Mesendoderm (in vitro differentiated cells): ENCODE data around the gene GPBAR1.

ENCODE experiments used
- DNase-seq: peaks from one replicate; pipeline ENCODE4 v3.0.0; 2013
- H2AK5ac ChIP-seq: 2 replicates; pipeline ENCODE4 v1.6.1; 2013; ENCODE audit warnings: low read length, inconsistent platforms
- H2BK120ac ChIP-seq: 2 replicates; pipeline ENCODE4 v1.6.1; 2013; ENCODE audit warnings: low read depth, mild to moderate bottlenecking, low read length, moderate library complexity, mixed read lengths
- H2BK15ac ChIP-seq: replicated peaks from 2 replicates; pipeline ENCODE4 v1.6.1; 2013; ENCODE audit warnings: low read depth, mild to moderate bottlenecking, moderate library complexity
- H2BK5ac ChIP-seq: 2 replicates; pipeline ENCODE4 v1.6.1; 2013; ENCODE audit warnings: low read length, inconsistent platforms
- H3K18ac ChIP-seq: 2 replicates; pipeline ENCODE4 v1.6.1; 2013; ENCODE audit warnings: mild to moderate bottlenecking, low read length, mixed read lengths
- H3K23ac ChIP-seq: one replicate; pipeline ENCODE4 v1.6.1; 2013; ENCODE audit warnings: low read length
- H3K27ac ChIP-seq: 2 replicates; pipeline ENCODE4 v1.5.1; 2013; ENCODE audit warnings: low read depth, mild to moderate bottlenecking, inconsistent platforms, low read length, moderate library complexity
- H3K27me3 ChIP-seq: 2 replicates; pipeline ENCODE4 v1.6.1; 2013; ENCODE audit warnings: low read length, control low read depth, mild to moderate bottlenecking, inconsistent platforms; ENCODE audit not compliant: insufficient read depth, poor library complexity
- H3K36me3 ChIP-seq: 2 replicates; pipeline ENCODE4 v1.6.1; 2013; ENCODE audit warnings: low read length, inconsistent platforms; ENCODE audit not compliant: control insufficient read depth, insufficient read depth
- H3K4ac ChIP-seq: one replicate; pipeline ENCODE4 v1.6.1; 2013; ENCODE audit warnings: low read depth, mild to moderate bottlenecking, low read length, moderate library complexity
- H3K4me1 ChIP-seq: 2 replicates; pipeline ENCODE4 v1.6.1; 2013; ENCODE audit warnings: low read depth, low read length, inconsistent platforms; ENCODE audit not compliant: control insufficient read depth
- H3K4me2 ChIP-seq: 2 replicates; pipeline ENCODE4 v1.6.1; 2013; ENCODE audit warnings: low read length
- H3K4me3 ChIP-seq: 2 replicates; pipeline ENCODE4 v1.5.1; 2013; ENCODE audit warnings: mild to moderate bottlenecking, low read length
- H3K56ac ChIP-seq: one replicate; pipeline ENCODE4 v1.6.1; 2013; ENCODE audit warnings: low read length
- H3K79me1 ChIP-seq: 2 replicates; pipeline ENCODE4 v1.6.1; 2013; ENCODE audit warnings: low read length, inconsistent platforms
- H3K79me2 ChIP-seq: 2 replicates; pipeline ENCODE4 v1.6.1; 2013; ENCODE audit warnings: mild to moderate bottlenecking, low read length; ENCODE audit not compliant: control insufficient read depth, insufficient read depth
- H3K9ac ChIP-seq: 2 replicates; pipeline ENCODE4 v1.6.1; 2013; ENCODE audit warnings: low read length, inconsistent platforms
- H4K5ac ChIP-seq: one replicate; pipeline ENCODE4 v1.6.1; 2013; ENCODE audit warnings: low read length
- H4K8ac ChIP-seq: one replicate; pipeline ENCODE4 v1.6.1; 2013; ENCODE audit warnings: low read depth, mild to moderate bottlenecking, control low read depth, low read length, moderate library complexity
- WGBS: extraction: QIAGEN DNeasy Blood & Tissue Kit; methylation state at CpG from one replicate; pipeline ENCODE4 v1.1.7; 2013; ENCODE audit warnings: low lambda C conversion rate, missing lambda C conversion rate; ENCODE audit not compliant: insufficient coverage; ENCODE audit errors: extremely low coverage; 5-methylcytosine and 5-hydroxymethylcytosine counted together

The GPBAR1 gene

DNA sequence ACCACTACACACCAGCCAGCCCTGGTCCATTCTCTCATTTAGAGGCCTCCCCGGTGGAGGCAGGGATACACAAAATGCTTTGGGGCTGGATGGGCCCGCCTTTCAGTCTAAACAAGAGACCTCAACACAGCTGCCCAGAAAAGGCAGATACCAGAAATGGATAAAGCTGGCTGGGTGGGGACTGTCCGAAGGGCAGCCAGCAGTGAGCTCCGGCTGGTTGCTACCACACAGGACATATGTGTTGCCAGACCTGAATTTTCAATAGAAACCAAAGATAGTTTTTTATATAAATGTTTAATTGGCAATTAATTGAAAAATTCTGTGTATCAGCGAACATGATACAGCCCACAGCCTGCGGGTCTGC is 1.4 kb downstream of the GPBAR1 start:
- H3K27ac ChIP-seq = no peak overlapping the region
- H3K56ac ChIP-seq = no peak overlapping the region
- H3K4me3 ChIP-seq = no peak overlapping the region
- no peaks in the 10 kb centered on the region for H3K4me1 ChIP-seq
- H3K79me1 ChIP-seq = no peaks in the 10 kb centered on the region
- no peak overlapping the region for H3K9ac ChIP-seq
- H3K36me3 ChIP-seq = peaks cover 3% of the 10 kb centered on the region
- no peak overlapping the region for H2BK120ac ChIP-seq
- no peak overlapping the region for H4K5ac ChIP-seq
- no peak overlapping the region for H3K23ac ChIP-seq
- no CpG with 5 or more reads among the region's 6 CpGs for WGBS
- no peak overlapping the region for H3K4me2 ChIP-seq
- no peak overlapping the region for H2BK15ac ChIP-seq
- H2BK5ac ChIP-seq = no peak overlapping the region
- no peak overlapping the region for H4K8ac ChIP-seq
- no peaks in the 10 kb centered on the region for H3K79me2 ChIP-seq
- H3K18ac ChIP-seq = no peak overlapping the region
- H3K4ac ChIP-seq = no peak overlapping the region
- no peaks in the 10 kb centered on the region for H3K27me3 ChIP-seq
- no peak for DNase-seq
- no peak overlapping the region for H2AK5ac ChIP-seq

DNA sequence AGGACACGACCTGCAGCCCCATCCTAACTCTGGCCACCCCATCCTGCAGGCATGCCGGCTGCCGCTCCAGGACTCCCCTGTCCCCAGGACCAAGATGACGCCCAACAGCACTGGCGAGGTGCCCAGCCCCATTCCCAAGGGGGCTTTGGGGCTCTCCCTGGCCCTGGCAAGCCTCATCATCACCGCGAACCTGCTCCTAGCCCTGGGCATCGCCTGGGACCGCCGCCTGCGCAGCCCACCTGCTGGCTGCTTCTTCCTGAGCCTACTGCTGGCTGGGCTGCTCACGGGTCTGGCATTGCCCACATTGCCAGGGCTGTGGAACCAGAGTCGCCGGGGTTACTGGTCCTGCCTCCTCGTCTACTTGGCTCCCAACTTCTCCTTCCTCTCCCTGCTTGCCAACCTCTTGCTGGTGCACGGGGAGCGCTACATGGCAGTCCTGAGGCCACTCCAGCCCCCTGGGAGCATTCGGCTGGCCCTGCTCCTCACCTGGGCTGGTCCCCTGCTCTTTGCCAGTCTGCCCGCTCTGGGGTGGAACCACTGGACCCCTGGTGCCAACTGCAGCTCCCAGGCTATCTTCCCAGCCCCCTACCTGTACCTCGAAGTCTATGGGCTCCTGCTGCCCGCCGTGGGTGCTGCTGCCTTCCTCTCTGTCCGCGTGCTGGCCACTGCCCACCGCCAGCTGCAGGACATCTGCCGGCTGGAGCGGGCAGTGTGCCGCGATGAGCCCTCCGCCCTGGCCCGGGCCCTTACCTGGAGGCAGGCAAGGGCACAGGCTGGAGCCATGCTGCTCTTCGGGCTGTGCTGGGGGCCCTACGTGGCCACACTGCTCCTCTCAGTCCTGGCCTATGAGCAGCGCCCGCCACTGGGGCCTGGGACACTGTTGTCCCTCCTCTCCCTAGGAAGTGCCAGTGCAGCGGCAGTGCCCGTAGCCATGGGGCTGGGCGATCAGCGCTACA is 2.1 kb downstream of the GPBAR1 start:
- H3K79me2 ChIP-seq = no peaks in the 10 kb centered on the region
- no peak overlapping the region for H3K9ac ChIP-seq
- H2BK120ac ChIP-seq = no peak overlapping the region
- no peak overlapping the region for H3K27ac ChIP-seq
- no peaks in the 10 kb centered on the region for H3K79me1 ChIP-seq
- H3K23ac ChIP-seq = no peak overlapping the region
- H3K4me3 ChIP-seq = no peak overlapping the region
- H3K18ac ChIP-seq = no peak overlapping the region
- no peak overlapping the region for H3K56ac ChIP-seq
- H2BK5ac ChIP-seq = no peak overlapping the region
- no peak overlapping the region for H3K4ac ChIP-seq
- no peak for DNase-seq
- WGBS = no CpG with 5 or more reads among the region's 39 CpGs
- no peak overlapping the region for H3K4me2 ChIP-seq
- no peak overlapping the region for H4K5ac ChIP-seq
- H4K8ac ChIP-seq = no peak overlapping the region
- H2BK15ac ChIP-seq = no peak overlapping the region
- H3K4me1 ChIP-seq = no peaks in the 10 kb centered on the region
- H3K36me3 ChIP-seq = peaks cover 3% of the 10 kb centered on the region
- H3K27me3 ChIP-seq = no peaks in the 10 kb centered on the region
- no peak overlapping the region for H2AK5ac ChIP-seq

DNA sequence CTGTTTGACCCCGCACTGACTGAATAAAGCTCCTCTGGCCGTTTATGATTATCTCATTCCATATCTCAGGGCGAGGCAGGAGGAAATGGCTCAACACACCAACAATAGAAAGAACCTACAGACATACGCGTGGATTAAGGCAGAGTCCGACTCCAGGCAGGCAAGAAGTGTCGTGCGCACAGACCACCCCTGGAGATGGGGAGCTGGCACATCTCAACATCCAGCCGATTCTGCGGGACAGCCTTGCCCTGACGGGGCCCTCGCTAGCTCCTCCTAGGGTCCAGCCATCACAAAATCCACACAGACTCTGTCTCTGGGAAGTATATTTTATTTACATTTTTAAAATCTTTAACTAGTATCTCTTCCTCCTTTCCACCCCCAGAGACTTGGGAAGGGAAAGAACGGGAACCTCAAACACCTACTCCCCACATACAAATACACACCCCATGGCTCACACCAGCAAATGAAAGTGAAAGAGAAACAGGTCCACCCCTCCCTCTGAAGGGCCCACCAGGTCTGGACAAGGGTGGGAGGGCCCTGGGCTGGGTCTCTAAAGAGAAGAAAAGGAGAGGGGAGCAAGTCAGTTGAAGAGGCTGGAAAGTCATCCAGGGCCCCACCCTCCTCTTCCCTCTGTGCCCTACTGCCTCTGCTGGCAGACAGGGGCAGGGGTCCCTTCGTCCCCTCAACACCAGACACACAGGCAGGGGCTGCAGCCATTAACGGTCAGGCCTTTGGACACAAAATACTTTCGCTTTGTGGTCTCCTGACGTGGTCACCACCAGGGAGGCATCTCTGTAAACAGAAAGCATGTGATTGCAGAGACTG is 3.2 kb downstream of the GPBAR1 start:
- no CpG with 5 or more reads among the region's 17 CpGs for WGBS
- Histone ChIP-seq H3K56ac (no peak overlapping the region), H2AK5ac (no peak overlapping the region), H4K8ac (no peak overlapping the region), H3K79me1 (peaks cover under 1% of the 10 kb centered on the region), H3K4me3 (no peak overlapping the region), H3K36me3 (peaks cover 3% of the 10 kb centered on the region), H3K27ac (no peak overlapping the region), H3K4me2 (no peak overlapping the region), H3K27me3 (no peaks in the 10 kb centered on the region), H2BK15ac (no peak overlapping the region), H3K4me1 (no peaks in the 10 kb centered on the region), H4K5ac (no peak overlapping the region), H2BK5ac (no peak overlapping the region), H3K4ac (no peak overlapping the region), H3K9ac (no peak overlapping the region), H2BK120ac (no peak overlapping the region), H3K18ac (no peak overlapping the region), H3K79me2 (peaks cover 1% of the 10 kb centered on the region), H3K23ac (no peak overlapping the region)
- no peak for DNase-seq

DNA sequence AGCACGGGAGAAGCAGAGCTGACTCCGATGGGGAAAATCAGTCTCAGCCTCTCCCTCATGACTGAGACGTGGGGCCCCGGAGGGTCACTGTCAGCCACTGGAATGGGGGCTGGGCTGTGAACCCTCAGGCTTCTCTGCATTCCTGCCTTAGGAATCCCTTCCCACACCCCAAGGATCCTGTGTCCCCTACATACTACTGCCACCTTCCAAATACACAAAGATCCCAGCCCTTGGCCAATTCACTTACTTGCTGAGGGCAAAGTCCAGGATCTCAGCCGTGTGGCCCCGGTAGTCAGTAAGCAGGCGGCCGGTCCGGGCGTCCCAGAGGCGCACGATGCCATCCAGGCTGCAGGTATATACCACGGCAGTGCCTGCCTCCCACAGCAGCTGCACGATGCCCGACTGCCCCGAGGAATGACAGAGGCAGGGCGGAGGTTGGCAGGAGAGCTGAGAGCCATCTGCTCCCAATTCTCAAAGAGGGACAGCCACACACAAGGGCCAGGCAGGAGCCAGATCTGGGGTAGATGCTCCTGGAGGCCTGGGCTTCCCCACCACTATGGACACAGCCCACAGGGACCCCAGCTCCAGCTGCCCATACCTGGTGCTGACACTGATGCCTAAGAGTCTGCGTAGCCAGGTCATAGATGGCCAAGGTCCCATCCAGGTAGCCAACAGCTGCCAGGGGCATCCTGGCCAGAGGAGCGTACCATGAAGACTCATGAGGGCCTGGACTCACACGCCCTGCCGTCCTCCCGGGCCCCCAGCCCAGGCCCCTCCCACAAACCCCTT is 4.2 kb downstream of the GPBAR1 start:
- no peak overlapping the region for H3K4me2 ChIP-seq
- H3K4me3 ChIP-seq = no peak overlapping the region
- no peak overlapping the region for H4K5ac ChIP-seq
- no peak overlapping the region for H3K27ac ChIP-seq
- peaks cover 7% of the 10 kb centered on the region for H3K79me1 ChIP-seq
- H3K4ac ChIP-seq = no peak overlapping the region
- no peaks in the 10 kb centered on the region for H3K4me1 ChIP-seq
- no peak for DNase-seq
- peaks cover 3% of the 10 kb centered on the region for H3K36me3 ChIP-seq
- no CpG with 5 or more reads among the region's 22 CpGs for WGBS
- H2BK120ac ChIP-seq = no peak overlapping the region
- H2AK5ac ChIP-seq = no peak overlapping the region
- no peak overlapping the region for H4K8ac ChIP-seq
- no peak overlapping the region for H3K23ac ChIP-seq
- H2BK5ac ChIP-seq = no peak overlapping the region
- no peak overlapping the region for H2BK15ac ChIP-seq
- no peak overlapping the region for H3K18ac ChIP-seq
- H3K27me3 ChIP-seq = no peaks in the 10 kb centered on the region
- H3K79me2 ChIP-seq = peaks cover 9% of the 10 kb centered on the region
- no peak overlapping the region for H3K9ac ChIP-seq
- no peak overlapping the region for H3K56ac ChIP-seq

DNA sequence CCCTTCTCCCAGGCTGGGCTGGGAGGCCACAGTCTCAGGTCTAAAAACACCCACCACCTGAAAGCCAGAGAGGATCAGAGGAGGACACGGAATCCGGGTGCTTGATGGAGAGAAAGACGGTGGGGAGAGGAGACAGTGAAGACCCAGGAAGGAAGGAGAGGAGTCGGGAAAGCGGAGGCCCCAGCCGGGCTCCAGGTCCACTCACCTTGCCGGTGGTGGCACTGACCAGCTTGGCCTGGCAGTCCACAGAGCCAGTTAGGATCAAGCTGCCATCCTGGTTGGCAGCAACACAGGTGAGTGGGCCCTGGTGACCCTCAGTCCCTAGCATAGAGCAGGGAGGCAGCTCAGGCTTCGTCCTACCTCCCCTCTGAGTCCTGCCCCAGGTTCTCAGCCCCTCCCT is 4.8 kb downstream of the GPBAR1 start:
- no peak overlapping the region for H3K56ac ChIP-seq
- no peak overlapping the region for H2AK5ac ChIP-seq
- H3K23ac ChIP-seq = no peak overlapping the region
- no peaks in the 10 kb centered on the region for H3K4me1 ChIP-seq
- H3K36me3 ChIP-seq = peaks cover 3% of the 10 kb centered on the region
- no peak for DNase-seq
- no peak overlapping the region for H2BK5ac ChIP-seq
- peaks cover 9% of the 10 kb centered on the region for H3K79me2 ChIP-seq
- H3K18ac ChIP-seq = no peak overlapping the region
- no peak overlapping the region for H2BK120ac ChIP-seq
- no peak overlapping the region for H4K5ac ChIP-seq
- no peak overlapping the region for H3K4me2 ChIP-seq
- no peaks in the 10 kb centered on the region for H3K27me3 ChIP-seq
- no peak overlapping the region for H3K9ac ChIP-seq
- H2BK15ac ChIP-seq = no peak overlapping the region
- no peak overlapping the region for H3K4ac ChIP-seq
- no peak overlapping the region for H3K4me3 ChIP-seq
- H4K8ac ChIP-seq = no peak overlapping the region
- peaks cover 7% of the 10 kb centered on the region for H3K79me1 ChIP-seq
- no CpG with 5 or more reads among the region's 8 CpGs for WGBS
- H3K27ac ChIP-seq = no peak overlapping the region
